K562 (cell line): Measurements from ENCODE around the gene SKIC8. TPM values are rescaled to one million over a fixed set of nuclear protein-coding genes. Genes with fewer than 3 reads are reported as not detected.

Source experiments
- ASH1L ChIP-seq: fragments of 450-650 bp; IDR thresholded peaks from 2 replicates; pipeline ENCODE4 v1.6.1; 2018; ENCODE audit warnings: borderline replicate concordance, mild to moderate bottlenecking, low read depth; ENCODE audit not compliant: partially characterized antibody
- BCOR ChIP-seq: fragments of 450-650 bp; IDR thresholded peaks from 2 replicates; pipeline ENCODE4 v1.6.1; 2016
- FOXJ3 ChIP-seq: sonication (generic); formaldehyde crosslinking; IDR thresholded peaks from 2 replicates; pipeline ENCODE4 v1.4.0; 2020; ENCODE audit warnings: mild to moderate bottlenecking, missing genetic modification reagents
- FOXK1 ChIP-seq: sonication (generic); formaldehyde crosslinking; IDR thresholded peaks from 2 replicates; pipeline ENCODE4 v1.8.0; 2022; ENCODE audit warnings: missing genetic modification reagents, mild to moderate bottlenecking, borderline replicate concordance
- HDAC1 ChIP-seq, 2 experiments: fragments of 450-650 bp; IDR thresholded peaks; 2 replicates each; pipeline ENCODE4 v1.6.1; 2016 to 2017; ENCODE audit warnings: inconsistent platforms in 1 of 2, mild to moderate bottlenecking in 1 of 2, moderate library complexity in 1 of 2
- JUN ChIP-seq, 2 experiments: sonication (generic) in 1 of 2; formaldehyde crosslinking in 1 of 2; IDR thresholded peaks; 2 replicates each; pipeline versions ENCODE4 v1.6.1 to v1.8.0; 2012 to 2022; ENCODE audit warnings: borderline replicate concordance in 2 of 2, mild to moderate bottlenecking in 2 of 2, improper control_type of control experiment in 1 of 2, low read depth in 1 of 2, low read length in 1 of 2, missing genetic modification reagents in 1 of 2
- MTA3 ChIP-seq: fragments of 450-650 bp; formaldehyde crosslinking; IDR thresholded peaks from 2 replicates; pipeline ENCODE4 v1.6.1; 2017; ENCODE audit warnings: mild to moderate bottlenecking, borderline replicate concordance
- NFIC ChIP-seq: fragments of 450-650 bp; IDR thresholded peaks from 2 replicates; pipeline ENCODE4 v1.6.1; 2017; ENCODE audit warnings: mild to moderate bottlenecking, inconsistent platforms
- RBM22 ChIP-seq: fragments of 200-400 bp; formaldehyde crosslinking; IDR thresholded peaks from 2 replicates; pipeline ENCODE4 v1.6.1; 2018; ENCODE audit warnings: low read length, low read depth; ENCODE audit not compliant: poor library complexity, severe bottlenecking
- RFX7 ChIP-seq: fragments of 250-450 bp; sonication (Bioruptor Pico); IDR thresholded peaks from 2 replicates; pipeline ENCODE4 v1.5.1; 2021; ENCODE audit warnings: mild to moderate bottlenecking
- SMAD3 ChIP-seq: fragments of 450-650 bp; formaldehyde crosslinking; conservative IDR thresholded peaks from 2 replicates; pipeline ENCODE4 v1.4.0; 2020; ENCODE audit warnings: mild to moderate bottlenecking
- SMARCC2 ChIP-seq: fragments of 450-650 bp; IDR thresholded peaks from 2 replicates; pipeline ENCODE4 v1.6.1; 2017; ENCODE audit warnings: antibody characterized with exemption, moderate library complexity, mild to moderate bottlenecking, low read depth
- STAT5B ChIP-seq: fragments of 250-450 bp; sonication (Bioruptor Pico); IDR thresholded peaks from 2 replicates; pipeline ENCODE4 v1.8.0; 2021; ENCODE audit warnings: mild to moderate bottlenecking, inconsistent platforms
- ZFX ChIP-seq: sonication (generic); formaldehyde crosslinking; IDR thresholded peaks from 2 replicates; pipeline ENCODE4 v1.8.0; 2022; ENCODE audit warnings: mild to moderate bottlenecking, missing genetic modification reagents, moderate library complexity
- ZKSCAN8 ChIP-seq: fragments of 200-800 bp; sonication (Bioruptor generic); IDR thresholded peaks from 2 replicates; pipeline ENCODE4 v1.6.1; 2016; ENCODE audit warnings: missing genetic modification characterization, missing compliant biosample characterization
- ZNF143 ChIP-seq: sonication (generic); formaldehyde crosslinking; IDR thresholded peaks from 2 replicates; pipeline ENCODE4 v1.9.0; 2022; ENCODE audit warnings: mild to moderate bottlenecking, missing genetic modification reagents
- ZNF197 ChIP-seq: fragments of 200-800 bp; sonication (Bioruptor generic); IDR thresholded peaks from 2 replicates; pipeline ENCODE4 v1.6.1; 2016; ENCODE audit warnings: low read depth, missing genetic modification characterization, missing compliant biosample characterization
- polyA plus RNA-seq, 8 experiments: library from polyadenylated mRNA; depleted of rRNA in 4 of 8; stranded (reverse) in 5 of 8; unstranded in 3 of 8; fragments of >200 nt; fragmentation: Nextera tagmentation in 2 of 8; fragmentation: Illumina TruSeq in 1 of 8; extraction: Ambion mirVana in 2 of 8; extraction: Trizol in 1 of 8; gene quantifications; 2 replicates each; pipeline versions ENCODE4 v1.2.1 to v1.2.3, GENCODE V29; 2011 to 2014; ENCODE audit warnings: inconsistent platforms in 1 of 8, missing spikeins in 1 of 8
- total RNA-seq, 7 experiments: library from RNA; depleted of rRNA in 6 of 7; stranded (reverse); fragments of >200 nt in 6 of 7; fragmentation: Illumina TruSeq in 2 of 7; extraction: Trizol in 2 of 7; gene quantifications; 2 replicates each; pipeline versions ENCODE4 v1.2.1 to v1.2.3, GENCODE V29; 2011 to 2021; ENCODE audit warnings: low replicate concordance in 1 of 7
- TF ChIP-seq, protein P1 (sequence below): sonication (generic); formaldehyde crosslinking; IDR thresholded peaks from 2 replicates; pipeline ENCODE4 v1.9.0; 2022; ENCODE audit warnings: mild to moderate bottlenecking, missing genetic modification reagents
- TF ChIP-seq, protein P2 (sequence below): IDR thresholded peaks from 2 replicates; pipeline ENCODE4 v1.6.1; 2016; ENCODE audit warnings: missing genetic modification characterization, missing compliant biosample characterization
- TF ChIP-seq, protein P3 (sequence below), 2 experiments: fragments of 450-650 bp; conservative IDR thresholded peaks; 2 replicates each; pipeline ENCODE4 v1.6.1; 2017; ENCODE audit warnings: mild to moderate bottlenecking in 2 of 2, moderate library complexity in 2 of 2
- TF ChIP-seq, protein P4 (sequence below): fragments of 450-650 bp; formaldehyde crosslinking; IDR thresholded peaks from 2 replicates; pipeline ENCODE4 v1.4.0; 2020; ENCODE audit warnings: mild to moderate bottlenecking
- TF ChIP-seq, protein P5 (sequence below): fragments of 250-450 bp; sonication (Bioruptor Pico); IDR thresholded peaks from 2 replicates; pipeline ENCODE4 v1.8.0; 2021; ENCODE audit warnings: borderline replicate concordance, mild to moderate bottlenecking, moderate library complexity; ENCODE audit not compliant: poor library complexity, severe bottlenecking

Gene SKIC8
- total and polyA plus RNA-seq, 9 of the 15 experiments (the other 6 are each of a cell fraction or from before 2014, with no cell fraction given), result 79.5 to 389 (median 146) TPM

DNA sequence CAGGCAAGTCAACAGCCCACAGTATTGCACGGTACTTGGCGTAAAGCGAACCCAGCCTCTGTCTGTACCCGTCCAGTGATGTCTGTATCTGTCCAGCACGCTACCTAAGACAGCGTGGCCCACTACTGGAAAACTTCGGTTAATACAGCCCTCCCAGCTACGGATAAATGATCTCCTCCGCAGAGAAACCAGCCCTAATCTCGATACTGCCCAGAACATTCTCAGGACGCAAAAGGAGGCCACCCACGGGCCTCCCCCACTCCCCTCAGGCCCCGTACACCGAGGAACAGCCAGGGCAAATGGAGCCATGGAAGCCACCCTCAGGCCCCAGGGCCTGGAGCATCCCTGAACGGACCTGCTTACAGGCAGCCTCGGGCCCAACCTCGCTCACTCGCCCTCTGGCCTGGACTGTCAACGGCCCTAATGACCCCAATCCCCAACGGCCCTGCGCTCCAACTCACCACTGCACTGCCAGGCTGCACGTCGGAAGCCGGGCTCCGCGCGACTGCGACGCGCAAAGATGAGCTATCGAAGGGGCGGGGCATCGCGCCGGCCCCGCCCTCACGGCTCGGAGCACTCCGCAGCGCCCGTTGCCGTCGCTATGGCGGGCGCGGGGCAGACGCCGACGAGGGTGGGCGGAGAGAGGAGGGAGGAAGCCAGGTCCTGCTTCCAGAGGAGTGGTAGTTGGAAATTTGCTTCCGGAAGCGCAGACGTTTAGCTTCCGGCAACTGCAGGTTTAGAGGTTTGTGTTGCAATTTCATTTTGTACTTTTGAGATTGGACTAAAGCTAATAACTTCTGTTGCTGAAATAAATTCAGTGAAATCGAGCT lies at the start of gene SKIC8 (continued):
- TF ChIP-seq STAT5B (CRISPR knock-in tag), result no peak
- no peak for TF ChIP-seq ZKSCAN8 (CRISPR knock-in tag)
- TF ChIP-seq FOXJ3 (CRISPR knock-in tag), result no peak
- TF ChIP-seq, protein P1, sequence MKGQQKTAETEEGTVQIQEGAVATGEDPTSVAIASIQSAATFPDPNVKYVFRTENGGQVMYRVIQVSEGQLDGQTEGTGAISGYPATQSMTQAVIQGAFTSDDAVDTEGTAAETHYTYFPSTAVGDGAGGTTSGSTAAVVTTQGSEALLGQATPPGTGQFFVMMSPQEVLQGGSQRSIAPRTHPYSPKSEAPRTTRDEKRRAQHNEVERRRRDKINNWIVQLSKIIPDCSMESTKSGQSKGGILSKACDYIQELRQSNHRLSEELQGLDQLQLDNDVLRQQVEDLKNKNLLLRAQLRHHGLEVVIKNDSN (CRISPR knock-in tag), result no peak; the same call in 1 of the 2 replicates
- TF ChIP-seq SMAD3 (CRISPR knock-in tag), result no peak
- peak; percentile 96 for TF ChIP-seq ZFX (CRISPR knock-in tag)
- no peak for TF ChIP-seq BCOR
- TF ChIP-seq ASH1L, result no peak
- peak; percentile 64 for TF ChIP-seq NFIC
- TF ChIP-seq HDAC1 (IDR thresholded peaks at IDR 0.05), result peak in 1 of 2 experiments; percentile 99; a peak in 2 of 4 replicates
- TF ChIP-seq JUN (IDR thresholded peaks at IDR 0.05; ENCODE audit: borderline replicate concordance, low read depth, low read length), result no peak; the same call in 1 of the 2 replicates
- TF ChIP-seq JUN (CRISPR knock-in tag; IDR thresholded peaks at IDR 0.05; ENCODE audit: borderline replicate concordance), result no peak
- no peak for TF ChIP-seq ZNF197 (CRISPR knock-in tag)
- TF ChIP-seq SMARCC2, result no peak
- TF ChIP-seq, protein P2, sequence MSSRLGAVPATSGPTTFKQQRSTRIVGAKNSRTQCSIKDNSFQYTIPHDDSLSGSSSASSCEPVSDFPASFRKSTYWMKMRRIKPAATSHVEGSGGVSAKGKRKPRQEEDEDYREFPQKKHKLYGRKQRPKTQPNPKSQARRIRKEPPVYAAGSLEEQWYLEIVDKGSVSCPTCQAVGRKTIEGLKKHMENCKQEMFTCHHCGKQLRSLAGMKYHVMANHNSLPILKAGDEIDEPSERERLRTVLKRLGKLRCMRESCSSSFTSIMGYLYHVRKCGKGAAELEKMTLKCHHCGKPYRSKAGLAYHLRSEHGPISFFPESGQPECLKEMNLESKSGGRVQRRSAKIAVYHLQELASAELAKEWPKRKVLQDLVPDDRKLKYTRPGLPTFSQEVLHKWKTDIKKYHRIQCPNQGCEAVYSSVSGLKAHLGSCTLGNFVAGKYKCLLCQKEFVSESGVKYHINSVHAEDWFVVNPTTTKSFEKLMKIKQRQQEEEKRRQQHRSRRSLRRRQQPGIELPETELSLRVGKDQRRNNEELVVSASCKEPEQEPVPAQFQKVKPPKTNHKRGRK (tag), result no peak
- TF ChIP-seq RFX7 (CRISPR knock-in tag), result no peak
- TF ChIP-seq RBM22, result no peak
- TF ChIP-seq, protein P3, sequence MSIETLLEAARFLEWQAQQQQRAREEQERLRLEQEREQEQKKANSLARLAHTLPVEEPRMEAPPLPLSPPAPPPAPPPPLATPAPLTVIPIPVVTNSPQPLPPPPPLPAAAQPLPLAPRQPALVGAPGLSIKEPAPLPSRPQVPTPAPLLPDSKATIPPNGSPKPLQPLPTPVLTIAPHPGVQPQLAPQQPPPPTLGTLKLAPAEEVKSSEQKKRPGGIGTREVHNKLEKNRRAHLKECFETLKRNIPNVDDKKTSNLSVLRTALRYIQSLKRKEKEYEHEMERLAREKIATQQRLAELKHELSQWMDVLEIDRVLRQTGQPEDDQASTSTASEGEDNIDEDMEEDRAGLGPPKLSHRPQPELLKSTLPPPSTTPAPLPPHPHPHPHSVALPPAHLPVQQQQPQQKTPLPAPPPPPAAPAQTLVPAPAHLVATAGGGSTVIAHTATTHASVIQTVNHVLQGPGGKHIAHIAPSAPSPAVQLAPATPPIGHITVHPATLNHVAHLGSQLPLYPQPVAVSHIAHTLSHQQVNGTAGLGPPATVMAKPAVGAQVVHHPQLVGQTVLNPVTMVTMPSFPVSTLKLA (conservative IDR thresholded peaks at IDR 0.05), result peak; percentile 85 to 96
- TF ChIP-seq, protein P4, sequence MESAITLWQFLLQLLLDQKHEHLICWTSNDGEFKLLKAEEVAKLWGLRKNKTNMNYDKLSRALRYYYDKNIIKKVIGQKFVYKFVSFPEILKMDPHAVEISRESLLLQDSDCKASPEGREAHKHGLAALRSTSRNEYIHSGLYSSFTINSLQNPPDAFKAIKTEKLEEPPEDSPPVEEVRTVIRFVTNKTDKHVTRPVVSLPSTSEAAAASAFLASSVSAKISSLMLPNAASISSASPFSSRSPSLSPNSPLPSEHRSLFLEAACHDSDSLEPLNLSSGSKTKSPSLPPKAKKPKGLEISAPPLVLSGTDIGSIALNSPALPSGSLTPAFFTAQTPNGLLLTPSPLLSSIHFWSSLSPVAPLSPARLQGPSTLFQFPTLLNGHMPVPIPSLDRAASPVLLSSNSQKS (CRISPR knock-in tag), result no peak
- TF ChIP-seq MTA3, result 0 out of 2 replicates have a peak, but pooled peaks have one; percentile 32
- TF ChIP-seq ZNF143, result no peak
- TF ChIP-seq, protein P5, sequence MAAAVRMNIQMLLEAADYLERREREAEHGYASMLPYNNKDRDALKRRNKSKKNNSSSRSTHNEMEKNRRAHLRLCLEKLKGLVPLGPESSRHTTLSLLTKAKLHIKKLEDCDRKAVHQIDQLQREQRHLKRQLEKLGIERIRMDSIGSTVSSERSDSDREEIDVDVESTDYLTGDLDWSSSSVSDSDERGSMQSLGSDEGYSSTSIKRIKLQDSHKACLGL, result peak; percentile 57
- TF ChIP-seq FOXK1 (CRISPR knock-in tag), result no peak
